Brain microvascular endothelial cell (primary cell): ENCODE data around the gene CCL26.

Experiments
- DNase-seq: peaks from one replicate; pipeline ENCODE4 v3.0.0-alpha.2; 2020
- H3K27ac ChIP-seq: fragments of 250-450 bp; sonication (Bioruptor Pico); 2 replicates; pipeline ENCODE4 v1.5.1; 2020; ENCODE audit warnings: mild to moderate bottlenecking, moderate library complexity
- H3K27me3 ChIP-seq: fragments of 250-450 bp; sonication (Bioruptor Pico); replicated peaks from 2 replicates; pipeline ENCODE4 v1.5.1; 2020; ENCODE audit warnings: mild to moderate bottlenecking
- H3K36me3 ChIP-seq: fragments of 250-450 bp; sonication (Bioruptor Pico); replicated peaks from 2 replicates; pipeline ENCODE4 v1.5.1; 2020; ENCODE audit warnings: mild to moderate bottlenecking
- H3K4me3 ChIP-seq: 2 replicates; pipeline ENCODE4 v1.5.1; 2011; ENCODE audit warnings: low read depth, mild to moderate bottlenecking, control low read depth, low read length, moderate library complexity
- in situ Hi-C: cut with HindIII; loops from 2 replicates; pipeline ENCODE4 v1.10.0; 2017; ENCODE audit warnings: low sequenced_read_pairs, low pct_ligation_motif_present
- TF ChIP-seq, protein P1 (sequence below): IDR thresholded peaks from 2 replicates; pipeline ENCODE4 v1.5.1; 2011; ENCODE audit warnings: low read depth, mild to moderate bottlenecking, moderate library complexity, low read length, control low read depth, inconsistent platforms; ENCODE audit errors: missing control alignments

Gene CCL26

DNA sequence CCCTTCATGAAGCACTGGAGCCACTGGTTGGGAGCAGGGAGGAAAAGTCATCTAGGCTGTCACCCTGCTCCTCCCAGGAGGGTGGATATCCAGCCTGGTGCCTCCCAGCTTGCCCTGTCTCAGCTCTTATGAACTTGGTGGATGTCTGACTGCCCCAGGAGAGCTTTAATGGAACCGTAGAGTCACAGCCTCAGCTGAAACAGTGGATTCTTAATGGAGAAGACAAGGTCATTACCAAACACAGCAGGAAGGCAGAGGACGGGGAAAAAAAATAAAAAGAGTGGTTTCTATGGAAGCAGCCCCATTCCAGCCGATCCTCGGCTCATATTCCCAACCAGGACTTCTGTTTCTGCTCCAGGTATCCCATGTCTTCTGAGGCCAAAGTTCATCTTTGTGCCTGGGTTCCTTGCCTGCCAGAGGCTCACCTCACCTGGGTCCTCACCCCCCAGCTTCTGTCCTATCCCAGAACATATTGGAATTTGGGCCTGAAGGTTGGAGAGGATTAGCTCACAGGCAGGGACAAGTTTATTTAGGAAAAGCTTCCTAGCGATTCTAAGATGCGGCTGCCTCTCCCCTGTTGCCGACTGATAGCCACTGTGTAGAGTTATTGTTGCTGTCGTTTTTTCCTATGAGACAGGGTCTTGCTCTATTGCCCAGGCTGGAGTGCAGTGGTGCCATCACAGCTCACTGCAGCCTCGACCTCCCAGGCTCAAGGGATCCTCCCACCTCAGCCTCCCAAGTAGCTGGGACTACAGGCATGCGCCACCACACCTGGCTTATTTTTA lies 15.6 kb downstream of the CCL26 start:
- no peak for DNase-seq
- Histone ChIP-seq H3K4me3 (no peak overlapping the region), H3K36me3 (no peaks in the 10 kb centered on the region), H3K27me3 (no peaks in the 10 kb centered on the region), H3K27ac (no peak overlapping the region)
- TF ChIP-seq, protein P1, sequence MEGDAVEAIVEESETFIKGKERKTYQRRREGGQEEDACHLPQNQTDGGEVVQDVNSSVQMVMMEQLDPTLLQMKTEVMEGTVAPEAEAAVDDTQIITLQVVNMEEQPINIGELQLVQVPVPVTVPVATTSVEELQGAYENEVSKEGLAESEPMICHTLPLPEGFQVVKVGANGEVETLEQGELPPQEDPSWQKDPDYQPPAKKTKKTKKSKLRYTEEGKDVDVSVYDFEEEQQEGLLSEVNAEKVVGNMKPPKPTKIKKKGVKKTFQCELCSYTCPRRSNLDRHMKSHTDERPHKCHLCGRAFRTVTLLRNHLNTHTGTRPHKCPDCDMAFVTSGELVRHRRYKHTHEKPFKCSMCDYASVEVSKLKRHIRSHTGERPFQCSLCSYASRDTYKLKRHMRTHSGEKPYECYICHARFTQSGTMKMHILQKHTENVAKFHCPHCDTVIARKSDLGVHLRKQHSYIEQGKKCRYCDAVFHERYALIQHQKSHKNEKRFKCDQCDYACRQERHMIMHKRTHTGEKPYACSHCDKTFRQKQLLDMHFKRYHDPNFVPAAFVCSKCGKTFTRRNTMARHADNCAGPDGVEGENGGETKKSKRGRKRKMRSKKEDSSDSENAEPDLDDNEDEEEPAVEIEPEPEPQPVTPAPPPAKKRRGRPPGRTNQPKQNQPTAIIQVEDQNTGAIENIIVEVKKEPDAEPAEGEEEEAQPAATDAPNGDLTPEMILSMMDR: no peak
- in situ Hi-C loops: no loop called here

DNA sequence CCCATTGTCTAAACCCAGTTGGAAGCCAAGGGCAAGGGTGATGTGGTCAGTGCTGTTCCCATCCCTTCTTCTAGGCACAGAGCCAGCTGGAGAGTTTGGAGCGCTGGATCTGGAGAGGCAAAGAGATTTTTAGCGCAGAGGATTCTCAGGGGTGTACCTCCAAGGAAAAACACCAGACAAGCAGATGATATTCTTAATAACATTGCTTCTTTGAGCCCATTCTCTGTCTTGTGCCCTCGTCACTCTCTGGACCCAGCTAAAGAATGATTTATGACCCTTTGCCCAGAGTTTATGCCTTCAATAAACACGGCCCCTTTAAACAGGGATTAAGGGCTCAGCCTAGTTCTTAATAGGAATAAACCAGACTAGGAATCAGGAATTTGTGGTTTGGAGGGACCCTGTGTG lies 28.6 kb downstream of the CCL26 start:
- Histone ChIP-seq H3K4me3 (no peak overlapping the region), H3K27me3 (no peaks in the 10 kb centered on the region), H3K36me3 (no peaks in the 10 kb centered on the region), H3K27ac (no peak overlapping the region)
- in situ Hi-C loops: no loop called here
- no peak for DNase-seq
- TF ChIP-seq, protein P1: no peak

- TF ChIP-seq, protein P1: no peak
- H3K27ac ChIP-seq: no peak overlapping the region
- no peaks in the 10 kb centered on the region for H3K27me3 ChIP-seq
- in situ Hi-C loops: no loop called here
- DNase-seq: no peak
- H3K36me3 ChIP-seq: no peaks in the 10 kb centered on the region
- no peak overlapping the region for H3K4me3 ChIP-seq
Observed at GRCh38 chr7:75740846-75741497, 31.0 kb downstream of the CCL26 start.

DNA sequence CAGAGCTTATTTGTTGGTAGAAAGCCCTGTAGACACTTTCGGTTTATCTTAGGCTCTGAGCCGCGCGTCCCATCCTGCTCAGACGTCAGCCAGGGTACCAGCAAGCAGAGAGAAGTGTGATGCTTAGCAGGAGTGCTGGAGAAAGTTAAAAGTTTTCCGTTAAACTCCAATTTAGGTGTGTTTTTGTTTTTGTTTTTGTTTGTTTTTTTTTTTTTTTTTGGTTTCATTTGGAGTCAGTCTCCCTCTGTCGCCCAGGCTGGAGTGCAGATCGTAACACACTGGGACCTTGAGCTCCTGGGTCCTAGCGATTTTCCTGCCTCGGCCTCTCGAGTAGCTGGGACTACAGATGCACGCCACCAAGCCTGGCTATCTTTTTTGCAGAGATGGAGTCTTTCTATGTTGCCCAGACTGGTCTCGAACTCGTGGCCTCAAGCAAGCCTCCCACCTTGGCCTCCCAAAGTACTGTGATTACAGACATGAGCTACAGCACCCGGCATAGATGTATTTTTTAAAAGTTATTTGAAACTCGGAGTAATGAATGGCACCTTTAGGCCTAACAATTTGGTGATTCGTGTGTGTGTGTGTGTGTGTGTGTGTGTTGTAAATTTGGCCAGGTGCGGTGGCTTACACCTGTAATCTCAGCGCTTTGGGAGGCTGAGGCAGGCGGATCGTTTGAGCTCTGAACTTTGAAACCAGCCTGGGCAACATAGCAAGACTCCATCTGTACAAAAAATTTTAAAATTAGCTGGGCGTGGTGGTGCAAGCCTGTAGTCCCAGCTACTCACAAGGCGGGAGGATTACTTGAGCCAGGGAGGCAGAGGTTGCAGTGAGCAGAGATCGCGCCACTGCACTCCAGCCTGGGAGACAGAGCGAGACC lies 32.0 kb downstream of the CCL26 start:
- peak overlapping the region; percentile 5 for H3K27ac ChIP-seq

GRCh38 chr7:75738975-75739795 lies 32.8 kb downstream of the CCL26 start:
- Histone ChIP-seq H3K27ac (peak overlapping the region; percentile 6), H3K36me3 (no peaks in the 10 kb centered on the region), H3K27me3 (no peaks in the 10 kb centered on the region), H3K4me3 (peak overlapping the region; percentile 88)
- DNase-seq: peak; percentile 98
- TF ChIP-seq, protein P1: no peak
- in situ Hi-C loops: no loop called here

More for the DNA sequence above, 32.0 kb downstream of the CCL26 start:
- H3K27me3 ChIP-seq: no peaks in the 10 kb centered on the region
- DNase-seq: peak; percentile 43
- in situ Hi-C loops: no loop called here
- no peaks in the 10 kb centered on the region for H3K36me3 ChIP-seq
- TF ChIP-seq, protein P1: no peak
- H3K4me3 ChIP-seq: peak overlapping the region; percentile 65
